MCF 10A (cell line): ENCODE data around the gene DHRS7B. TPM values are rescaled to one million over a fixed set of nuclear protein-coding genes. Genes with fewer than 3 reads are reported as not detected.
"Not testable (repeated sequence)": the region's sequence is repeated elsewhere in the genome, so short reads cannot be mapped to it uniquely, and the experiment has no call there.

Experiments used
- BruUV-seq: library from RNA; stranded (reverse); fragments of 400-500 nt; replicated peaks from 2 replicates; lab custom pipeline; 2021; lab: Mats Ljungman, UMichigan
- CTCF ChIA-PET: fragments of 300-600 bp; sonication (Branson Sonifier 250); formaldehyde crosslinking; extraction: SDS; loops from one replicate; lab custom pipeline; 2021; ENCODE audit warnings: antibody characterized with exemption, inconsistent platforms; lab: Yijun Ruan, JAX
- POLR2A ChIA-PET: fragments of 300-600, 350-650 bp; sonication (Branson Sonifier 250); formaldehyde crosslinking; extraction: SDS; loops from one replicate; lab custom pipeline; 2020; ENCODE audit warnings: antibody characterized with exemption, inconsistent platforms; lab: Yijun Ruan, JAX
- DNase-seq: peaks from one replicate; pipeline ENCODE4 v3.0.0-alpha.2; 2018; ENCODE audit not compliant: unreplicated experiment
- H3K27ac Mint-ChIP-seq: one replicate; pipeline ENCODE4 v1.8.0; 2022; ENCODE audit warnings: mild to moderate bottlenecking, low read depth, mixed read lengths; ENCODE audit not compliant: unreplicated experiment
- H3K27me3 Mint-ChIP-seq: one replicate; pipeline ENCODE4 v1.8.0; 2022; ENCODE audit warnings: mixed read lengths; ENCODE audit not compliant: insufficient read depth, unreplicated experiment
- H3K36me3 Mint-ChIP-seq: one replicate; pipeline ENCODE4 v1.8.0; 2022; ENCODE audit warnings: mild to moderate bottlenecking, moderate library complexity, mixed read lengths; ENCODE audit not compliant: insufficient read depth, unreplicated experiment
- H3K4me1 Mint-ChIP-seq: one replicate; pipeline ENCODE4 v1.8.0; 2022; ENCODE audit warnings: mixed read lengths; ENCODE audit not compliant: insufficient read depth, unreplicated experiment
- H3K4me3 Mint-ChIP-seq: one replicate; pipeline ENCODE4 v1.8.0; 2022; ENCODE audit warnings: mild to moderate bottlenecking, moderate library complexity, mixed read lengths; ENCODE audit not compliant: unreplicated experiment
- H3K9me3 Mint-ChIP-seq: one replicate; pipeline ENCODE4 v1.8.0; 2022; ENCODE audit warnings: mixed read lengths; ENCODE audit not compliant: unreplicated experiment
- CTCF ChIP-seq: fragments of 200-600 bp; IDR thresholded peaks from one replicate; pipeline ENCODE4 v1.8.0; 2022; ENCODE audit warnings: antibody characterized with exemption, mild to moderate bottlenecking; ENCODE audit not compliant: unreplicated experiment
- intact Hi-C: fragments of 100-400 bp; cut with micrococcal nuclease; formaldehyde crosslinking; loops from 2 replicates; pipeline ENCODE4 v1.14.1; 2022
- total RNA-seq: library from RNA; stranded (reverse); gene quantifications from 2 replicates; pipeline ENCODE4 v1.2.3, GENCODE V29; 2022

DHRS7B gene
- total RNA-seq, 1 experiment from 2014 or later: 18.0 TPM

- no TSS peak for BruUV-seq
- POLR2A ChIA-PET: interaction anchor here (1.2 kb wide), 1 partner anchor 81 kb away, joined by 5 read pairs; the partner anchor contains the start of gene TMEM11
- H3K4me3 Mint-ChIP-seq: no peak overlapping the region
- CTCF ChIA-PET: interaction anchor here (0.5 to 2.2 kb wide), 7 partner anchors 11 to 379 kb away, joined by 3 to 6 read pairs (median 5); no protein-coding TSS in a partner anchor
- no peak for DNase-seq
- no peaks in the 10 kb centered on the region for H3K27me3 Mint-ChIP-seq
- no peak overlapping the region for H3K27ac Mint-ChIP-seq
- no peaks in the 10 kb centered on the region for H3K36me3 Mint-ChIP-seq
- H3K9me3 Mint-ChIP-seq: no peaks in the 10 kb centered on the region
- intact Hi-C loops: no loop called here
- peaks cover 6% of the 10 kb centered on the region for H3K4me1 Mint-ChIP-seq
- no peak for TF ChIP-seq CTCF
Measured at GRCh38 chr17:21132428-21132827, 5.7 kb downstream of the DHRS7B start.

GRCh38 chr17:21134559-21134958 is 7.8 kb downstream of the DHRS7B start:
- no peaks in the 10 kb centered on the region for H3K36me3 Mint-ChIP-seq
- no peaks in the 10 kb centered on the region for H3K9me3 Mint-ChIP-seq

GRCh38 chr17:21140911-21141310 is 14.1 kb downstream of the DHRS7B start:
- TF ChIP-seq CTCF: no peak
- Mint-ChIP-seq H3K9me3 (no peaks in the 10 kb centered on the region), H3K4me1 (no peaks in the 10 kb centered on the region), H3K27ac (no peak overlapping the region), H3K4me3 (no peak overlapping the region), H3K27me3 (no peaks in the 10 kb centered on the region), H3K36me3 (peaks cover 7% of the 10 kb centered on the region)
- no TSS peak for BruUV-seq
- POLR2A ChIA-PET: interaction anchor here (1.2 kb wide), 1 partner anchor 73 kb away, joined by 5 read pairs; no protein-coding TSS in a partner anchor
- intact Hi-C loops: no loop called here
- DNase-seq: no peak
- CTCF ChIA-PET: interaction anchor here (0.7 to 3.1 kb wide), 2 partner anchors 12 to 76 kb away, joined by 3 to 17 read pairs; no protein-coding TSS in a partner anchor

More at GRCh38 chr17:21134559-21134958, 7.8 kb downstream of the DHRS7B start:
- no peak for TF ChIP-seq CTCF
- POLR2A ChIA-PET: interaction anchor here (0.6 kb wide), 1 partner anchor 68 kb away, joined by 3 read pairs; no protein-coding TSS in a partner anchor
- Mint-ChIP-seq H3K4me1 (no peaks in the 10 kb centered on the region), H3K4me3 (no peak overlapping the region), H3K27me3 (no peaks in the 10 kb centered on the region), H3K27ac (no peak overlapping the region)
- no peak for DNase-seq
- CTCF ChIA-PET: no interaction called here
- intact Hi-C loops: no loop called here
- no TSS peak for BruUV-seq

- CTCF ChIA-PET: interaction anchor here (0.7 to 3.1 kb wide), 2 partner anchors 12 to 75 kb away, joined by 3 to 17 read pairs; no protein-coding TSS in a partner anchor
- Mint-ChIP-seq H3K9me3 (no peaks in the 10 kb centered on the region), H3K27me3 (no peaks in the 10 kb centered on the region), H3K4me3 (no peak overlapping the region), H3K4me1 (no peaks in the 10 kb centered on the region), H3K27ac (no peak overlapping the region), H3K36me3 (peaks cover 7% of the 10 kb centered on the region)
- POLR2A ChIA-PET: interaction anchor here (1.2 kb wide), 1 partner anchor 72 kb away, joined by 5 read pairs; no protein-coding TSS in a partner anchor
- BruUV-seq: no TSS peak
- TF ChIP-seq CTCF: no peak
- intact Hi-C loops: no loop called here
- no peak for DNase-seq
Measured at GRCh38 chr17:21141331-21141730, 14.6 kb downstream of the DHRS7B start.

- H3K27me3 Mint-ChIP-seq, CTCF ChIA-PET, BruUV-seq, H3K9me3 Mint-ChIP-seq, H3K4me3 Mint-ChIP-seq, H3K27ac Mint-ChIP-seq, H3K4me1 Mint-ChIP-seq, DNase-seq, H3K36me3 Mint-ChIP-seq, POLR2A ChIA-PET, intact Hi-C loops: not testable (repeated sequence)
Measured at GRCh38 chr17:21142065-21142464, 15.3 kb downstream of the DHRS7B start.
